ENCODE results near the gene CRELD2.

- TF ChIP-seq ZNF121 (CRISPR knock-in tag; IDR thresholded peaks at IDR 0.05) (no peak), YY1 (IDR thresholded peaks at IDR 0.05; ENCODE audit: insufficient read depth, insufficient replicate concordance, low read depth, low read length) (no peak), ZNF33B (CRISPR knock-in tag; IDR thresholded peaks at IDR 0.05) (no peak), AGO1 (IDR thresholded peaks at IDR 0.05; ENCODE audit: low read depth, low read length, poor library complexity, severe bottlenecking) (no peak), ZNF30 (CRISPR knock-in tag; IDR thresholded peaks at IDR 0.05) (no peak), BHLHE40 (IDR thresholded peaks at IDR 0.05; ENCODE audit: low read length) (no peak), KDM4B (CRISPR knock-in tag; IDR thresholded peaks at IDR 0.05) (no peak), MXI1 (IDR thresholded peaks at IDR 0.05; ENCODE audit: borderline replicate concordance, low read depth, low read length) (no peak), JUND (CRISPR knock-in tag; IDR thresholded peaks at IDR 0.05) (no peak), ZNF18 (CRISPR knock-in tag; IDR thresholded peaks at IDR 0.05; ENCODE audit: insufficient replicate concordance) (no peak), ZNF746 (CRISPR knock-in tag; IDR thresholded peaks at IDR 0.05) (no peak), TCF7 (IDR thresholded peaks at IDR 0.05; ENCODE audit: low read depth) (no peak), ZNF431 (CRISPR knock-in tag; IDR thresholded peaks at IDR 0.05; ENCODE audit: borderline replicate concordance, low read depth) (no peak)
These were observed 26.1 kb upstream of the CRELD2 start for GRCh38 chr22:49892226-49892899.

Data from HepG2 (cell line).